Parathyroid adenoma (tissue), 2 donors: ENCODE results near the gene ALPP.
"Not testable (repeated sequence)": the region's sequence is repeated elsewhere in the genome, so short reads cannot be mapped to it uniquely, and the experiment has no call there.

Source experiments
- H2AFZ ChIP-seq: fragments of 300-600 bp; sonication (generic); one replicate; pipeline ENCODE4 v1.7.0; 2017; ENCODE audit warnings: antibody characterized with exemption, mild to moderate bottlenecking
- H3K27ac ChIP-seq: fragments of 300-600 bp; sonication (generic); one replicate; pipeline ENCODE4 v1.7.0; 2017
- H3K27me3 ChIP-seq: fragments of 300-600 bp; sonication (generic); one replicate; pipeline ENCODE4 v1.7.0; 2017; ENCODE audit warnings: low read length; ENCODE audit not compliant: control insufficient read depth, insufficient read depth
- H3K36me3 ChIP-seq: fragments of 300-600 bp; sonication (generic); one replicate; pipeline ENCODE4 v1.7.0; 2017; ENCODE audit warnings: low read length; ENCODE audit not compliant: control insufficient read depth, insufficient read depth
- H3K4me1 ChIP-seq: fragments of 300-600 bp; sonication (generic); one replicate; pipeline ENCODE4 v1.7.0; 2017; ENCODE audit warnings: control low read depth
- H3K4me2 ChIP-seq: fragments of 300-600 bp; sonication (generic); one replicate; pipeline ENCODE4 v1.7.0; 2017; ENCODE audit warnings: low read length
- H3K4me3 ChIP-seq: fragments of 300-600 bp; sonication (generic); one replicate; pipeline ENCODE4 v1.7.0; 2017; ENCODE audit warnings: low read depth, low read length
- H3K79me2 ChIP-seq: fragments of 300-600 bp; sonication (generic); one replicate; pipeline ENCODE4 v1.7.0; 2017; ENCODE audit warnings: control low read depth
- H3K9ac ChIP-seq: fragments of 300-600 bp; sonication (generic); one replicate; pipeline ENCODE4 v1.7.0; 2017; ENCODE audit warnings: mild to moderate bottlenecking
- H3K9me3 ChIP-seq: fragments of 300-600 bp; sonication (generic); one replicate; pipeline ENCODE4 v1.7.0; 2017; ENCODE audit warnings: low read length; ENCODE audit not compliant: control insufficient read depth
- CTCF ChIP-seq: fragments of 300-600 bp; sonication (generic); IDR thresholded peaks from one replicate; pipeline ENCODE4 v1.7.0; 2017; ENCODE audit warnings: antibody characterized with exemption, mild to moderate bottlenecking
- donor health status: primary hyperparathyroidism.

Gene ALPP

GRCh38 chr2:232387451-232388171 is 9.1 kb downstream of the ALPP start:
- H3K9ac ChIP-seq, result no peak overlapping the region
- H3K4me1 ChIP-seq, result no peaks in the 10 kb centered on the region
- H3K9me3 ChIP-seq, result no peaks in the 10 kb centered on the region
- peak overlapping the region; percentile 6 for H3K4me2 ChIP-seq
- H3K36me3 ChIP-seq, result no peaks in the 10 kb centered on the region
- no peak overlapping the region for H2AFZ ChIP-seq
- H3K27ac ChIP-seq, result no peak overlapping the region
- no peak for TF ChIP-seq CTCF
- no peak overlapping the region for H3K4me3 ChIP-seq
- H3K79me2 ChIP-seq, result no peaks in the 10 kb centered on the region
- peaks cover 5% of the 10 kb centered on the region for H3K27me3 ChIP-seq

GRCh38 chr2:232388324-232388891 is 9.9 kb downstream of the ALPP start:
- Histone ChIP-seq H3K27ac (no peak overlapping the region), H3K4me3 (no peak overlapping the region), H3K9ac (no peak overlapping the region), H3K27me3 (peaks cover 5% of the 10 kb centered on the region), H2AFZ (peak overlapping the region; percentile 47), H3K79me2 (no peaks in the 10 kb centered on the region), H3K4me2 (peak overlapping the region; percentile 6), H3K4me1 (no peaks in the 10 kb centered on the region), H3K9me3 (no peaks in the 10 kb centered on the region), H3K36me3 (no peaks in the 10 kb centered on the region)
- TF ChIP-seq CTCF, result no peak

GRCh38 chr2:232389327-232389726 is 10.8 kb downstream of the ALPP start:
- Histone ChIP-seq H3K27ac (no peak overlapping the region), H3K79me2 (no peaks in the 10 kb centered on the region), H3K4me1 (no peaks in the 10 kb centered on the region), H3K36me3 (no peaks in the 10 kb centered on the region), H3K4me2 (no peak overlapping the region), H3K9ac (no peak overlapping the region), H3K27me3 (peaks cover 5% of the 10 kb centered on the region), H2AFZ (no peak overlapping the region), H3K9me3 (no peaks in the 10 kb centered on the region), H3K4me3 (no peak overlapping the region)
- TF ChIP-seq CTCF, result no peak

- H2AFZ ChIP-seq, result no peak overlapping the region
- peaks cover 5% of the 10 kb centered on the region for H3K27me3 ChIP-seq
- H3K9me3 ChIP-seq, result no peaks in the 10 kb centered on the region
- H3K9ac ChIP-seq, result no peak overlapping the region
- no peak overlapping the region for H3K27ac ChIP-seq
- no peaks in the 10 kb centered on the region for H3K4me1 ChIP-seq
- no peaks in the 10 kb centered on the region for H3K79me2 ChIP-seq
- no peaks in the 10 kb centered on the region for H3K36me3 ChIP-seq
- no peak for TF ChIP-seq CTCF
- H3K4me2 ChIP-seq, result no peak overlapping the region
- H3K4me3 ChIP-seq, result no peak overlapping the region
Measured at GRCh38 chr2:232390661-232391060, 12.1 kb downstream of the ALPP start.

GRCh38 chr2:232393556-232393955 is 15.0 kb downstream of the ALPP start:
- H3K27me3 ChIP-seq, result no peaks in the 10 kb centered on the region

GRCh38 chr2:232394431-232394830 is 15.9 kb downstream of the ALPP start:
- not testable (repeated sequence) for H3K9ac ChIP-seq, H3K4me1 ChIP-seq, H3K4me3 ChIP-seq, H2AFZ ChIP-seq, H3K79me2 ChIP-seq, H3K27ac ChIP-seq, H3K36me3 ChIP-seq, H3K4me2 ChIP-seq, H3K9me3 ChIP-seq, H3K27me3 ChIP-seq

More at GRCh38 chr2:232393556-232393955, 15.0 kb downstream of the ALPP start:
- no peak overlapping the region for H3K4me2 ChIP-seq
- H3K27ac ChIP-seq, result no peak overlapping the region
- H3K4me3 ChIP-seq, result no peak overlapping the region
- H2AFZ ChIP-seq, result no peak overlapping the region
- no peaks in the 10 kb centered on the region for H3K79me2 ChIP-seq
- H3K9me3 ChIP-seq, result no peaks in the 10 kb centered on the region
- H3K4me1 ChIP-seq, result no peaks in the 10 kb centered on the region
- TF ChIP-seq CTCF, result no peak
- H3K36me3 ChIP-seq, result no peaks in the 10 kb centered on the region
- no peak overlapping the region for H3K9ac ChIP-seq
